Measurements from ENCODE around the gene TNF.

TNF gene

DNA sequence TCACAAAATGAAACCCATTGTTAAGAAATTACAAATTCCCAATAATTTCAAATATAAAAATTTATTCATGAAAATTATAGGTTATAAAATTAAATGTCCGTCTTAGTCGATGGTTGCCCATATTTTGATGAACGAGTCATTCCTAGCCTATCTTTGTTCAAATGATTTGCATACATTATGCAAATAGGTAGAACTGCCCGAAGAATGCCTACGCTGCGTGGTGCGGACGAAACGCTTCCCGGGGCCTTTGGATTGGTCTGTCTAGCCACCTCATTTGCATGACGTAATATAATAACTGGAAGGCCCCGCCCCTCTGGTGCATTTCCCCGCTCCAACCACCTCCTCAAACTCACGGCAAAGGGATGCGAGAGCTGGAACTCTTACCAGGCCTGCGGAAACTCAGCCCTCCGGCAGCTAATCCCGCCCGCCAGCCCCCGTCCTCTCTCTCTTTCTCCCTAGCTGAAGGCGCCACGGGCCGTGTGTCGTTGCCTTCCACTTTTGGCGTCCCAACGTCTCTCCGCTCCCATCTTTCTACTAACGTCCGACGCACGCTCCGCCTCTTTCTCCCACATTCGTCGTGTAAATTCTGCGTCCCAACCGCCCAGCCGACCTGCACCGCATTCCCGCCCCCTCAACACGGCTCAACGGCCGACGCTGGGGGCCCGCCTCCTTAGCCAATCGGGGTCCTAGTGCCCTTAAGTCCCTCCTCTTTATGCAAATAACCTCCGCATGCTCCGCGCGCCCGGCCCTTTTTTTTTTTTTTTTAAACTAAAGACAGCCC is 44.6 kb downstream of the TNF start (continued):
- TF ChIP-seq, protein P1, sequence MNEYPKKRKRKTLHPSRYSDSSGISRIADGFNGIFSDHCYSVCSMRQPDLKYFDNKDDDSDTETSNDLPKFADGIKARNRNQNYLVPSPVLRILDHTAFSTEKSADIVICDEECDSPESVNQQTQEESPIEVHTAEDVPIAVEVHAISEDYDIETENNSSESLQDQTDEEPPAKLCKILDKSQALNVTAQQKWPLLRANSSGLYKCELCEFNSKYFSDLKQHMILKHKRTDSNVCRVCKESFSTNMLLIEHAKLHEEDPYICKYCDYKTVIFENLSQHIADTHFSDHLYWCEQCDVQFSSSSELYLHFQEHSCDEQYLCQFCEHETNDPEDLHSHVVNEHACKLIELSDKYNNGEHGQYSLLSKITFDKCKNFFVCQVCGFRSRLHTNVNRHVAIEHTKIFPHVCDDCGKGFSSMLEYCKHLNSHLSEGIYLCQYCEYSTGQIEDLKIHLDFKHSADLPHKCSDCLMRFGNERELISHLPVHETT (tag by site-specific recombination; IDR thresholded peaks at IDR 0.05), result peak; percentile 35; the same call in 1 of the 2 replicates
- TF ChIP-seq ZNF837 (tag by site-specific recombination; IDR thresholded peaks at IDR 0.05) (no peak), ZNF585B (tag by site-specific recombination; IDR thresholded peaks at IDR 0.05) (no peak), ZNF677 (tag by site-specific recombination; IDR thresholded peaks at IDR 0.05) (no peak), MYNN (tag by site-specific recombination; IDR thresholded peaks at IDR 0.05; ENCODE audit: borderline replicate concordance) (no peak), ZNF223 (tag by site-specific recombination; IDR thresholded peaks at IDR 0.05) (no peak), ZNF530 (tag by site-specific recombination; IDR thresholded peaks at IDR 0.05; ENCODE audit: low read depth) (no peak), OSR2 (tag by site-specific recombination; IDR thresholded peaks at IDR 0.05) (no peak), ZNF658 (tag by site-specific recombination; IDR thresholded peaks at IDR 0.05) (no peak), ZIC2 (tag by site-specific recombination; IDR thresholded peaks at IDR 0.05) (no peak), ZNF114 (tag by site-specific recombination; IDR thresholded peaks at IDR 0.05) (no peak), ZNF169 (tag by site-specific recombination; IDR thresholded peaks at IDR 0.05) (no peak), ZNF426 (tag by site-specific recombination; IDR thresholded peaks at IDR 0.05) (no peak), ZNF521 (tag by site-specific recombination; IDR thresholded peaks at IDR 0.05) (no peak), BCL11B (tag by site-specific recombination; IDR thresholded peaks at IDR 0.05; ENCODE audit: low read depth) (no peak), ZNF624 (tag by site-specific recombination; IDR thresholded peaks at IDR 0.05) (no peak), ZNF184 (tag by site-specific recombination; IDR thresholded peaks at IDR 0.05) (no peak), ZNF221 (tag by site-specific recombination; IDR thresholded peaks at IDR 0.05; ENCODE audit: borderline replicate concordance) (no peak)
- TF ChIP-seq, protein P2, sequence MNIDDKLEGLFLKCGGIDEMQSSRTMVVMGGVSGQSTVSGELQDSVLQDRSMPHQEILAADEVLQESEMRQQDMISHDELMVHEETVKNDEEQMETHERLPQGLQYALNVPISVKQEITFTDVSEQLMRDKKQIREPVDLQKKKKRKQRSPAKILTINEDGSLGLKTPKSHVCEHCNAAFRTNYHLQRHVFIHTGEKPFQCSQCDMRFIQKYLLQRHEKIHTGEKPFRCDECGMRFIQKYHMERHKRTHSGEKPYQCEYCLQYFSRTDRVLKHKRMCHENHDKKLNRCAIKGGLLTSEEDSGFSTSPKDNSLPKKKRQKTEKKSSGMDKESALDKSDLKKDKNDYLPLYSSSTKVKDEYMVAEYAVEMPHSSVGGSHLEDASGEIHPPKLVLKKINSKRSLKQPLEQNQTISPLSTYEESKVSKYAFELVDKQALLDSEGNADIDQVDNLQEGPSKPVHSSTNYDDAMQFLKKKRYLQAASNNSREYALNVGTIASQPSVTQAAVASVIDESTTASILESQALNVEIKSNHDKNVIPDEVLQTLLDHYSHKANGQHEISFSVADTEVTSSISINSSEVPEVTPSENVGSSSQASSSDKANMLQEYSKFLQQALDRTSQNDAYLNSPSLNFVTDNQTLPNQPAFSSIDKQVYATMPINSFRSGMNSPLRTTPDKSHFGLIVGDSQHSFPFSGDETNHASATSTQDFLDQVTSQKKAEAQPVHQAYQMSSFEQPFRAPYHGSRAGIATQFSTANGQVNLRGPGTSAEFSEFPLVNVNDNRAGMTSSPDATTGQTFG (tag by site-specific recombination; IDR thresholded peaks at IDR 0.05; ENCODE audit: borderline replicate concordance), result no peak
- TF ChIP-seq, protein P3, sequence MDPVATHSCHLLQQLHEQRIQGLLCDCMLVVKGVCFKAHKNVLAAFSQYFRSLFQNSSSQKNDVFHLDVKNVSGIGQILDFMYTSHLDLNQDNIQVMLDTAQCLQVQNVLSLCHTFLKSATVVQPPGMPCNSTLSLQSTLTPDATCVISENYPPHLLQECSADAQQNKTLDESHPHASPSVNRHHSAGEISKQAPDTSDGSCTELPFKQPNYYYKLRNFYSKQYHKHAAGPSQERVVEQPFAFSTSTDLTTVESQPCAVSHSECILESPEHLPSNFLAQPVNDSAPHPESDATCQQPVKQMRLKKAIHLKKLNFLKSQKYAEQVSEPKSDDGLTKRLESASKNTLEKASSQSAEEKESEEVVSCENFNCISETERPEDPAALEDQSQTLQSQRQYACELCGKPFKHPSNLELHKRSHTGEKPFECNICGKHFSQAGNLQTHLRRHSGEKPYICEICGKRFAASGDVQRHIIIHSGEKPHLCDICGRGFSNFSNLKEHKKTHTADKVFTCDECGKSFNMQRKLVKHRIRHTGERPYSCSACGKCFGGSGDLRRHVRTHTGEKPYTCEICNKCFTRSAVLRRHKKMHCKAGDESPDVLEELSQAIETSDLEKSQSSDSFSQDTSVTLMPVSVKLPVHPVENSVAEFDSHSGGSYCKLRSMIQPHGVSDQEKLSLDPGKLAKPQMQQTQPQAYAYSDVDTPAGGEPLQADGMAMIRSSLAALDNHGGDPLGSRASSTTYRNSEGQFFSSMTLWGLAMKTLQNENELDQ (tag by site-specific recombination; IDR thresholded peaks at IDR 0.05; ENCODE audit: low read depth), result no peak
- TF ChIP-seq, protein P4, sequence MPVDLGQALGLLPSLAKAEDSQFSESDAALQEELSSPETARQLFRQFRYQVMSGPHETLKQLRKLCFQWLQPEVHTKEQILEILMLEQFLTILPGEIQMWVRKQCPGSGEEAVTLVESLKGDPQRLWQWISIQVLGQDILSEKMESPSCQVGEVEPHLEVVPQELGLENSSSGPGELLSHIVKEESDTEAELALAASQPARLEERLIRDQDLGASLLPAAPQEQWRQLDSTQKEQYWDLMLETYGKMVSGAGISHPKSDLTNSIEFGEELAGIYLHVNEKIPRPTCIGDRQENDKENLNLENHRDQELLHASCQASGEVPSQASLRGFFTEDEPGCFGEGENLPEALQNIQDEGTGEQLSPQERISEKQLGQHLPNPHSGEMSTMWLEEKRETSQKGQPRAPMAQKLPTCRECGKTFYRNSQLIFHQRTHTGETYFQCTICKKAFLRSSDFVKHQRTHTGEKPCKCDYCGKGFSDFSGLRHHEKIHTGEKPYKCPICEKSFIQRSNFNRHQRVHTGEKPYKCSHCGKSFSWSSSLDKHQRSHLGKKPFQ (tag by site-specific recombination; IDR thresholded peaks at IDR 0.05), result no peak
- TF ChIP-seq, protein P5, sequence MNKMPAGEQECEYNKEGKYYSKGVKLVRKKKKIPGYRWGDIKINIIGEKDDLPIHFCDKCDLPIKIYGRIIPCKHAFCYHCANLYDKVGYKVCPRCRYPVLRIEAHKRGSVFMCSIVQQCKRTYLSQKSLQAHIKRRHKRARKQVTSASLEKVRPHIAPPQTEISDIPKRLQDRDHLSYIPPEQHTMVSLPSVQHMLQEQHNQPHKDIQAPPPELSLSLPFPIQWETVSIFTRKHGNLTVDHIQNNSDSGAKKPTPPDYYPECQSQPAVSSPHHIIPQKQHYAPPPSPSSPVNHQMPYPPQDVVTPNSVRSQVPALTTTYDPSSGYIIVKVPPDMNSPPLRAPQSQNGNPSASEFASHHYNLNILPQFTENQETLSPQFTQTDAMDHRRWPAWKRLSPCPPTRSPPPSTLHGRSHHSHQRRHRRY (tag by site-specific recombination; IDR thresholded peaks at IDR 0.05), result no peak
- TF ChIP-seq, protein P6, sequence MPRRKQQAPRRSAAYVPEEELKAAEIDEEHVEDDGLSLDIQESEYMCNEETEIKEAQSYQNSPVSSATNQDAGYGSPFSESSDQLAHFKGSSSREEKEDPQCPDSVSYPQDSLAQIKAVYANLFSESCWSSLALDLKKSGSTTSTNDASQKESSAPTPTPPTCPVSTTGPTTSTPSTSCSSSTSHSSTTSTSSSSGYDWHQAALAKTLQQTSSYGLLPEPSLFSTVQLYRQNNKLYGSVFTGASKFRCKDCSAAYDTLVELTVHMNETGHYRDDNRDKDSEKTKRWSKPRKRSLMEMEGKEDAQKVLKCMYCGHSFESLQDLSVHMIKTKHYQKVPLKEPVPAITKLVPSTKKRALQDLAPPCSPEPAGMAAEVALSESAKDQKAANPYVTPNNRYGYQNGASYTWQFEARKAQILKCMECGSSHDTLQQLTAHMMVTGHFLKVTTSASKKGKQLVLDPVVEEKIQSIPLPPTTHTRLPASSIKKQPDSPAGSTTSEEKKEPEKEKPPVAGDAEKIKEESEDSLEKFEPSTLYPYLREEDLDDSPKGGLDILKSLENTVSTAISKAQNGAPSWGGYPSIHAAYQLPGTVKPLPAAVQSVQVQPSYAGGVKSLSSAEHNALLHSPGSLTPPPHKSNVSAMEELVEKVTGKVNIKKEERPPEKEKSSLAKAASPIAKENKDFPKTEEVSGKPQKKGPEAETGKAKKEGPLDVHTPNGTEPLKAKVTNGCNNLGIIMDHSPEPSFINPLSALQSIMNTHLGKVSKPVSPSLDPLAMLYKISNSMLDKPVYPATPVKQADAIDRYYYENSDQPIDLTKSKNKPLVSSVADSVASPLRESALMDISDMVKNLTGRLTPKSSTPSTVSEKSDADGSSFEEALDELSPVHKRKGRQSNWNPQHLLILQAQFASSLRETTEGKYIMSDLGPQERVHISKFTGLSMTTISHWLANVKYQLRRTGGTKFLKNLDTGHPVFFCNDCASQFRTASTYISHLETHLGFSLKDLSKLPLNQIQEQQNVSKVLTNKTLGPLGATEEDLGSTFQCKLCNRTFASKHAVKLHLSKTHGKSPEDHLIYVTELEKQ (tag by site-specific recombination; IDR thresholded peaks at IDR 0.05; ENCODE audit: borderline replicate concordance), result no peak
- TF ChIP-seq, protein P7, sequence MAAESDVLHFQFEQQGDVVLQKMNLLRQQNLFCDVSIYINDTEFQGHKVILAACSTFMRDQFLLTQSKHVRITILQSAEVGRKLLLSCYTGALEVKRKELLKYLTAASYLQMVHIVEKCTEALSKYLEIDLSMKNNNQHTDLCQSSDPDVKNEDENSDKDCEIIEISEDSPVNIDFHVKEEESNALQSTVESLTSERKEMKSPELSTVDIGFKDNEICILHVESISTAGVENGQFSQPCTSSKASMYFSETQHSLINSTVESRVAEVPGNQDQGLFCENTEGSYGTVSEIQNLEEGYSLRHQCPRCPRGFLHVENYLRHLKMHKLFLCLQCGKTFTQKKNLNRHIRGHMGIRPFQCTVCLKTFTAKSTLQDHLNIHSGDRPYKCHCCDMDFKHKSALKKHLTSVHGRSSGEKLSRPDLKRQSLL (tag by site-specific recombination; IDR thresholded peaks at IDR 0.05), result no peak
